HG03432 (cell line): ENCODE measurements around the gene MCEMP1.

Experiments
- ATAC-seq: cut with Tn5 transposase; IDR thresholded peaks from one replicate; pipeline ENCODE4 v1.9.1; 2021; ENCODE audit warnings: mild to moderate bottlenecking, moderate library complexity; ENCODE audit not compliant: unreplicated experiment

The MCEMP1 gene

GRCh38 chr19:7718668-7719067 is 41.8 kb downstream of the MCEMP1 start:
- ATAC-seq = no peak

- no peak for ATAC-seq
Measured at GRCh38 chr19:7720351-7720750, 43.5 kb downstream of the MCEMP1 start.

GRCh38 chr19:7722231-7722651 is 45.4 kb downstream of the MCEMP1 start:
- peak; percentile 55 for ATAC-seq

- no peak for ATAC-seq
Measured at GRCh38 chr19:7725791-7726190, 48.9 kb downstream of the MCEMP1 start.

GRCh38 chr19:7729211-7729610 is 52.3 kb downstream of the MCEMP1 start:
- ATAC-seq = no peak
